OCI-LY7 (cell line): ENCODE results near the gene UQCRC2. TPM values are rescaled to one million over a fixed set of nuclear protein-coding genes. Genes with fewer than 3 reads are reported as not detected.
"Not testable (repeated sequence)": the region's sequence is repeated elsewhere in the genome, so short reads cannot be mapped to it uniquely, and the experiment has no call there.

Source experiments
- Bru-seq: library from RNA; stranded (reverse); fragments of 400-500 nt; gene quantifications from one replicate; lab custom pipeline; 2021; lab: Mats Ljungman, UMichigan
- BruChase-seq, 2 experiments: library from RNA; stranded (reverse); fragments of 400-500 nt; gene quantifications; one replicate each; lab custom pipeline; 2021; lab: Mats Ljungman, UMichigan
- BruUV-seq: library from RNA; stranded (reverse); fragments of 400-500 nt; replicated peaks from 2 replicates; lab custom pipeline; 2021; lab: Mats Ljungman, UMichigan
- CTCF ChIA-PET: fragments of 300-600 bp; sonication (Branson Sonifier 250); formaldehyde crosslinking; loops from one replicate; lab custom pipeline; 2022; ENCODE audit warnings: antibody characterized with exemption; ENCODE audit not compliant: unreplicated experiment; lab: Charles Lee
- POLR2A ChIA-PET: fragments of 300-600 bp; sonication (Branson Sonifier 250); formaldehyde crosslinking; loops from one replicate; lab custom pipeline; 2022; ENCODE audit warnings: antibody characterized with exemption; lab: Charles Lee
- DNase-seq: peaks from one replicate; pipeline ENCODE4 v3.0.0-alpha.2; 2015; ENCODE audit warnings: low spot score
- H2AFZ ChIP-seq: fragments of 200-600 bp; sonication (generic), shearing (Covaris generic); 2 replicates; pipeline ENCODE4 v1.6.1; 2014; ENCODE audit warnings: mild to moderate bottlenecking, antibody characterized with exemption, low read length, moderate library complexity
- H3K27ac ChIP-seq: fragments of 200-600 bp; sonication (generic); 2 replicates; pipeline ENCODE4 v1.5.1; 2014; ENCODE audit warnings: mixed run types, low read depth, mild to moderate bottlenecking, moderate library complexity, low read length, inconsistent platforms; ENCODE audit not compliant: poor library complexity, severe bottlenecking
- H3K36me3 ChIP-seq: fragments of 200-600 bp; sonication (generic); 2 replicates; pipeline ENCODE4 v1.6.1; 2014; ENCODE audit warnings: mild to moderate bottlenecking, antibody characterized with exemption, low read length, moderate library complexity, mixed read lengths; ENCODE audit not compliant: insufficient read depth
- H3K4me1 ChIP-seq: fragments of 200-600 bp; sonication (generic); 2 replicates; pipeline ENCODE4 v1.5.1; 2014; ENCODE audit warnings: mild to moderate bottlenecking, low read length; ENCODE audit not compliant: insufficient read depth, poor library complexity, severe bottlenecking
- H3K4me2 ChIP-seq: fragments of 200-600 bp; sonication (generic); 2 replicates; pipeline ENCODE4 v1.6.1; 2014; ENCODE audit warnings: mild to moderate bottlenecking, low read length
- H3K4me3 ChIP-seq: fragments of 200-600 bp; sonication (generic); 2 replicates; pipeline ENCODE4 v1.5.1; 2014; ENCODE audit warnings: mild to moderate bottlenecking, low read depth, low read length; ENCODE audit not compliant: poor library complexity, severe bottlenecking
- H3K79me2 ChIP-seq: fragments of 200-600 bp; sonication (generic); 2 replicates; pipeline ENCODE4 v1.6.1; 2016; ENCODE audit warnings: low read depth, mild to moderate bottlenecking, low read length, moderate library complexity, mixed read lengths; ENCODE audit not compliant: insufficient read depth
- H3K9me2 ChIP-seq: fragments of 200-600 bp; sonication (generic); 2 replicates; pipeline ENCODE4 v1.6.1; 2016; ENCODE audit warnings: mild to moderate bottlenecking, low read length, mixed read lengths; ENCODE audit not compliant: insufficient read depth
- H3K9me3 ChIP-seq: fragments of 200-600 bp; sonication (generic); 2 replicates; pipeline ENCODE4 v1.6.1; 2014; ENCODE audit warnings: mild to moderate bottlenecking, mixed run types, low read length, mixed read lengths
- H4K20me1 ChIP-seq: fragments of 200-600 bp; sonication (generic); 2 replicates; pipeline ENCODE4 v1.6.1; 2014; ENCODE audit warnings: mild to moderate bottlenecking, antibody characterized with exemption, low read length, moderate library complexity, mixed read lengths; ENCODE audit not compliant: insufficient read depth
- CTCF ChIP-seq: fragments of 200-600 bp; sonication (generic); conservative IDR thresholded peaks from 2 replicates; pipeline ENCODE4 v1.5.1; 2014; ENCODE audit warnings: mild to moderate bottlenecking, antibody characterized with exemption, low read length, moderate library complexity, mixed read lengths
- EZH2phosphoT487 ChIP-seq: fragments of 200-600 bp; sonication (generic); IDR thresholded peaks from 2 replicates; pipeline ENCODE4 v1.6.1; 2018; ENCODE audit warnings: low read depth, borderline replicate concordance, mild to moderate bottlenecking, mixed run types, antibody characterized with exemption, low read length, moderate library complexity, mixed read lengths
- intact Hi-C: fragments of 100-400 bp; cut with micrococcal nuclease; formaldehyde crosslinking; loops from one replicate; pipeline ENCODE4 v1.10.0; 2022; ENCODE audit not compliant: unreplicated experiment
- long read RNA-seq: library from polyadenylated mRNA; stranded (forward); transcript quantifications from one replicate; pipeline ENCODE4 v2.0.0, GENCODE V29; 2022
- total RNA-seq, 2 experiments: library from RNA; depleted of rRNA in 1 of 2; stranded (reverse); fragments of >200 nt in 1 of 2; shearing (Covaris generic) in 1 of 2; gene quantifications; 2 replicates each; pipeline ENCODE4 v1.2.3, GENCODE V29; 2014 to 2022

Gene UQCRC2
- total RNA-seq (2014; rRNA removed; shearing (Covaris generic)): 121 and 129 TPM in 2 replicates
- total RNA-seq (2022): 202 and 210 TPM in 2 replicates
- Bru-seq, nascent RNA: percentile 90 among the genes with signal in this experiment
- BruChase-seq, experiment 1, labeled RNA remaining after a 6-hour chase: percentile 93 among the genes with signal in this experiment
- percentile 92 among the genes with signal in this experiment for BruChase-seq, experiment 2, labeled RNA remaining after a 2-hour chase
- long read RNA-seq, transcript UQCRC2-201 (14 exons, 2,615 nt): major isoform, 172 of 196 reads
- long read RNA-seq, partial matches to known transcripts: 8 of 196 reads
- long read RNA-seq, other reads (novel, unspliced or antisense): 15 of 196 reads

- CTCF ChIA-PET: interaction anchor here (0.6 to 0.8 kb wide), 2 partner anchors 236 to 247 kb away, joined by 3 read pairs; no protein-coding TSS in a partner anchor
Observed at GRCh38 chr16:21952793-21953540, at the start of gene UQCRC2. Gene UQCRC2, plus strand, starts transcription at chr16:21953361. Its CDS starts 63 bp downstream, at chr16:21953424.

DNA sequence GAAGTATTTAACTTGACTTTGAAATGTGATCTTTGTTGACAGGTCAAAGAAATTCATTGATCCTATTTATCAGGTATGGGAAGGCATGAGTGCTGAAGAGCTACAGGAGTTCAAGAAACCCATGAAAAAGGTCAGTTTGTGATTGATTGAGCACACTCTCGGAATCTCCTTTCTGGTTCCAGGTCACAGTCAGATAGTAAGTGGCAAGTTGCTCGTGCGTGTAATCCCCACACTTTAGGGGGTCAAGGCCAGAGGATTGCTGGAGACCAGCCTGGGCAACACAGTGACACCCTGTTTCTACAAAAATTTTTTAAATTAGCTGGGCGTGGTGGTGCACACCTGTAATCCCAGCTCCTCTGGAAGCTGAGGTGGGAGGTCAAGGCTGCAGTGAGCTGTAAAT, 20.5 kb upstream of the UQCRC2 start:
- H3K4me3 ChIP-seq, H3K9me3 ChIP-seq, H4K20me1 ChIP-seq, H3K9me2 ChIP-seq, H3K4me2 ChIP-seq, BruUV-seq, H3K36me3 ChIP-seq, CTCF ChIA-PET, intact Hi-C loops, DNase-seq, H3K79me2 ChIP-seq, POLR2A ChIA-PET, H2AFZ ChIP-seq, H3K4me1 ChIP-seq, H3K27ac ChIP-seq: not testable (repeated sequence)

More at GRCh38 chr16:21952793-21953540, at the start of gene UQCRC2:
- intact Hi-C loops: loop anchor here (2.0 to 5.0 kb wide), 3 partner anchors 44 to 344 kb away; partner anchors contain the start of gene POLR3E
- DNase-seq: peak; percentile 95
- peaks cover 21% of the 10 kb centered on the region for H4K20me1 ChIP-seq
- H3K9me2 ChIP-seq: no peaks in the 10 kb centered on the region
- H3K27ac ChIP-seq: peak within 1 kb of the TSS; percentile 67
- POLR2A ChIA-PET: interaction anchor here (0.6 to 2.0 kb wide), 4 partner anchors 11 to 271 kb away, joined by 3 to 6 read pairs (median 4); no protein-coding TSS in a partner anchor
- no peaks in the 10 kb centered on the region for H3K9me3 ChIP-seq
- peak within 1 kb of the TSS; percentile 92 for H3K4me2 ChIP-seq
- H3K4me3 ChIP-seq: peak within 1 kb of the TSS; percentile 93
- H3K79me2 ChIP-seq: peaks cover 59% of the 10 kb centered on the region
- TF ChIP-seq EZH2phosphoT487 (no peak), CTCF (no peak)
- peaks cover 30% of the 10 kb centered on the region for H3K36me3 ChIP-seq
- H2AFZ ChIP-seq: peak within 1 kb of the TSS; percentile 90
- peaks cover 36% of the 10 kb centered on the region for H3K4me1 ChIP-seq
- no TSS peak for BruUV-seq

DNA sequence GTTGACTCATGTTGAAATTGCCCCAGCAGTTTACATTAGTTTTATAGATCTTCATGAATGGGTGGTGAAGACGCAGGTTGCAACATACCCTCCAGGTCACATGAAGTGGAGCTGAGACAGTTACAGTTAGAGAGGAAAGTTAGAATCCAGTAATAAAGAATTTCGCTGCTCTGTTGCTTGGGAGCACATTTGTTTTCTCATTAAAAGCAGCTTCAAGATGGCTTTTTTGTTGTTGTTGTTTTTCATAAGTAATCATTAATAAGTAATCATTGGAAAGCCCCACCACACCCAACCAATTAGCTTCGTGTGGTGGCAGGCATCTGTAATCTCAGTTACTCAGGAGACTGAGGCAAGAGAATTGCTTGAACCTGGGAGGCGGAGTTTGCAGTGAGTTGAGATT, 19.8 kb upstream of the UQCRC2 start:
- CTCF ChIA-PET: not testable (repeated sequence)

GRCh38 chr16:21933790-21934189, 19.4 kb upstream of the UQCRC2 start:
- H2AFZ ChIP-seq, CTCF ChIA-PET, H3K27ac ChIP-seq, H3K4me2 ChIP-seq, POLR2A ChIA-PET, H3K4me1 ChIP-seq, H3K9me3 ChIP-seq, DNase-seq, H3K9me2 ChIP-seq, H3K4me3 ChIP-seq, intact Hi-C loops, H4K20me1 ChIP-seq, H3K36me3 ChIP-seq, BruUV-seq, H3K79me2 ChIP-seq: not testable (repeated sequence)

More for the DNA sequence above, 19.8 kb upstream of the UQCRC2 start:
- BruUV-seq, H3K9me3 ChIP-seq, H3K9me2 ChIP-seq, H3K4me2 ChIP-seq, H3K27ac ChIP-seq, H4K20me1 ChIP-seq, DNase-seq, H2AFZ ChIP-seq, intact Hi-C loops, H3K4me1 ChIP-seq, H3K36me3 ChIP-seq, H3K79me2 ChIP-seq, H3K4me3 ChIP-seq, POLR2A ChIA-PET: not testable (repeated sequence)

- H3K9me3 ChIP-seq, H3K4me3 ChIP-seq, H3K9me2 ChIP-seq, H4K20me1 ChIP-seq, H3K4me1 ChIP-seq, BruUV-seq, CTCF ChIA-PET, intact Hi-C loops, H3K27ac ChIP-seq, DNase-seq, H3K36me3 ChIP-seq, H3K4me2 ChIP-seq, H2AFZ ChIP-seq, POLR2A ChIA-PET, H3K79me2 ChIP-seq: not testable (repeated sequence)
Observed at GRCh38 chr16:21936216-21936615, 16.9 kb upstream of the UQCRC2 start.
